ENCODE results near the gene LRRC74A. TPM values are rescaled to one million over a fixed set of nuclear protein-coding genes. Genes with fewer than 3 reads are reported as not detected.

Gene LRRC74A
- total RNA-seq (not detected), polyA plus RNA-seq (1 to 10 TPM in 1 of 2 donors, not detected in 1; 4.4 TPM)
- long read RNA-seq, donor 1, partial matches to known transcripts: 0 of 1 reads
- long read RNA-seq, donor 1, other reads (novel, unspliced or antisense): 1 of 1 reads
- long read RNA-seq, donor 2, partial matches to known transcripts: 0 of 4 reads
- long read RNA-seq, donor 2, other reads (novel, unspliced or antisense): 4 of 4 reads

DNA sequence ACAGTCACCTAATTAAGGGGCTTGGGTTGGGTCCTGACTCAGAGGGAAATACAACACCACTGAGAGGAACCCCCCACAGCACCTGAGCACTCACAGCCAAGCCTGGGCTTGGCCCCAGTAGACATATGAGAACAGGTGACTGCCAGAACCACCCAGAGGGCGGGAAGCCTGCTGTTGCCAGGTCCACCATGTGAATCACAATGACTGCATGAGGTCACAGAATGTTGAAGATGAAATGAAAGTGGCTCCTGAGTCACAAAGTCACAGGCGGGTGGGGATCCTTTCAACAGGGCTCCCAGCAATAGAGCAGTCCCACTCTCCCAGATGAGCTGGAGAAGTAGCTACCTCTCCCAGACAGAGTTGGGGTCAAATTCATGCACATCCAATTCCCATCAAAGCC lies at the start of gene LRRC74A:
Gene LRRC74A, plus strand, starts transcription at position 287 of the 400 bp plus-strand sequence. CDS start 290 bp downstream, outside the sequence.
- H3K4me1 ChIP-seq (ENCODE audit: control insufficient read depth in 1 of 2, insufficient read depth in 2 of 2, low read length in 2 of 2): no peaks in the 10 kb centered on the region
- no peak within 1 kb of the TSS for H3K4me3 ChIP-seq (ENCODE audit: low read length in 2 of 2)
- H3K36me3 ChIP-seq (ENCODE audit: control insufficient read depth in 1 of 2, insufficient read depth in 2 of 2, low read length in 1 of 2): no peaks in the 10 kb centered on the region
- intact Hi-C loops (cut with DNase I): no loop called here
- DNase-seq (no peak), ATAC-seq (ENCODE audit: low FRiP score) (no peak)
- no peaks in the 10 kb centered on the region for H3K27me3 ChIP-seq (ENCODE audit: control insufficient read depth in 1 of 2, insufficient read depth in 2 of 2, low read length in 1 of 2)
- no peaks in the 10 kb centered on the region for H3K9me3 ChIP-seq (ENCODE audit: control insufficient read depth, low read length)
- WGBS, 2 donors: 91 to 97% methylated on average over 2 of the region's 2 CpGs
- H3K27ac ChIP-seq (ENCODE audit: low read depth in 1 of 2, low read length in 2 of 2): no peak within 1 kb of the TSS

DNA sequence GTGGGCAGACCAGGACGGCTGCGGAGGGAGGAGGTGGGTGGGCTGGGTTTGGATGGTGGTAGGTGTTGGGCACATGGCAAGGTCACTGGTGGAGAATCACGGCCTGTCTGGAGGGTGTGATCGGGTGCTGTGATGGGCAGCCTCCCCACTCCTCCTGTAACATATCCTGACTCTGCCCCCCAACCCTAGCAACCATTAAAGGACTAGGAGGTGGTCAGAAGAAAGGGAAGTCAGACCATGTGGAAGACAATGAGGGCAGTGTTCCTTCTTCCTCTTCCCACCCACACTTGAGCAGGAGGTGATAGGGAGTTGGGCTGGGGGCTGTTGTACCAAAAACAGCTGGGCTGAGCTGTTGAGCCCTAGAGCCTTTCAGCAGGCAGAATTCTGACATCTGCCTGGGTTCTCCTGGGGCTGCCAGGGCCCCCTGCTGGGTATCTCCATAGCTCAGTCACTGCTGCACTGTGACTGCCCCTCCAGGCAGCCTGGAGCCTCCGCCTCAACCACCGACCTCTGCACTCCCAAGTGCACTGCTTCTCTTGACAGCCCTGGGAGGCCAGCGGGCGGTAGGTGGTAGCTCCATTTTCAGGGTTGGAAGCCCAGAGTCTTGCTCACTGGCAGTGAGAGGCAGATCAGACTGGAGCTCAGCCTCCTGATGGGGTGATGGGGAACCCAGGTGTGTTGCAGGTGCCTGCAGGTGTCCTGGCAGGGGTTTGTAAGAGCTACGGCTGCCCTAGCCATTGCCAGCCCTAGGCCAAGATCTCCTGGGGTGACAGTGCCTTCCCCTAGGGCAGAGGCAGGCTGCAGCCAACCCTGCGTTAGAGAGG lies 49.6 kb upstream of the LRRC74A start:
- no peaks in the 10 kb centered on the region for H3K36me3 ChIP-seq (ENCODE audit: control insufficient read depth in 1 of 2, insufficient read depth in 2 of 2, low read length in 1 of 2)
- ATAC-seq (ENCODE audit: low FRiP score) (no peak), DNase-seq (peak in 1 of 2 donors; percentile 71)
- H3K4me1 ChIP-seq (ENCODE audit: control insufficient read depth in 1 of 2, insufficient read depth in 2 of 2, low read length in 2 of 2): no peaks in the 10 kb centered on the region
- H3K27ac ChIP-seq (ENCODE audit: low read depth in 1 of 2, low read length in 2 of 2): no peak overlapping the region
- no peak overlapping the region for H3K4me3 ChIP-seq (ENCODE audit: low read length in 2 of 2)
- intact Hi-C loops (cut with DNase I): no loop called here
- H3K9me3 ChIP-seq (ENCODE audit: control insufficient read depth, low read length): no peaks in the 10 kb centered on the region
- no peaks in the 10 kb centered on the region for H3K27me3 ChIP-seq (ENCODE audit: control insufficient read depth in 1 of 2, insufficient read depth in 2 of 2, low read length in 1 of 2)
- WGBS, 2 donors: 88 to 95% methylated on average over 10 of the region's 10 CpGs

DNA sequence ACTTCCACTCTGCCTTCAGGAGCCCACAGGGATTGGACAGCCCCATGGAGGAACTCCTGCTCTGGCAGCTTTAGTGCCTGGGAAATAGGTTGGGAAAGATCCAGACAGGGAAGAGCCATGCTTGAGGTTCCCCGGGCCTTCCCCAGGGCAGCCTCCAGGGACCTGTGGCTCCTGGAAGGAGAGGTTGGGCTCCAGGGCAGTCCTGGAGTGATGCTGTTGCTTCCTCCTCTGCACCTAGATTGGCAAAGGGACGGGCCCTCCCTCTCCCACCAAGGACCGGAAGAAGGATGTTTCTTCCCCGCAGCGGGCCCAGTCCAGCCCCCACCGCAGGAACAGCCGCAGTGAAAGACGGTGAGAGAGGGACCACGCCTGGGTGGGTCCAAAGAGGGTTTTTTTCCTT lies 48.5 kb upstream of the LRRC74A start:
- Histone ChIP-seq H3K27ac (ENCODE audit: low read depth in 1 of 2, low read length in 2 of 2) (no peak overlapping the region), H3K4me3 (ENCODE audit: low read length in 2 of 2) (no peak overlapping the region), H3K9me3 (ENCODE audit: control insufficient read depth, low read length) (no peaks in the 10 kb centered on the region), H3K4me1 (ENCODE audit: control insufficient read depth in 1 of 2, insufficient read depth in 2 of 2, low read length in 2 of 2) (no peaks in the 10 kb centered on the region), H3K36me3 (ENCODE audit: control insufficient read depth in 1 of 2, insufficient read depth in 2 of 2, low read length in 1 of 2) (no peaks in the 10 kb centered on the region), H3K27me3 (ENCODE audit: control insufficient read depth in 1 of 2, insufficient read depth in 2 of 2, low read length in 1 of 2) (no peaks in the 10 kb centered on the region)
- ATAC-seq (ENCODE audit: low FRiP score) (no peak), DNase-seq (peak in 1 of 2 donors; percentile 68)
- WGBS, 2 donors: 85 to 86% methylated on average over 9 of the region's 9 CpGs
- intact Hi-C loops (cut with DNase I): no loop called here

DNA sequence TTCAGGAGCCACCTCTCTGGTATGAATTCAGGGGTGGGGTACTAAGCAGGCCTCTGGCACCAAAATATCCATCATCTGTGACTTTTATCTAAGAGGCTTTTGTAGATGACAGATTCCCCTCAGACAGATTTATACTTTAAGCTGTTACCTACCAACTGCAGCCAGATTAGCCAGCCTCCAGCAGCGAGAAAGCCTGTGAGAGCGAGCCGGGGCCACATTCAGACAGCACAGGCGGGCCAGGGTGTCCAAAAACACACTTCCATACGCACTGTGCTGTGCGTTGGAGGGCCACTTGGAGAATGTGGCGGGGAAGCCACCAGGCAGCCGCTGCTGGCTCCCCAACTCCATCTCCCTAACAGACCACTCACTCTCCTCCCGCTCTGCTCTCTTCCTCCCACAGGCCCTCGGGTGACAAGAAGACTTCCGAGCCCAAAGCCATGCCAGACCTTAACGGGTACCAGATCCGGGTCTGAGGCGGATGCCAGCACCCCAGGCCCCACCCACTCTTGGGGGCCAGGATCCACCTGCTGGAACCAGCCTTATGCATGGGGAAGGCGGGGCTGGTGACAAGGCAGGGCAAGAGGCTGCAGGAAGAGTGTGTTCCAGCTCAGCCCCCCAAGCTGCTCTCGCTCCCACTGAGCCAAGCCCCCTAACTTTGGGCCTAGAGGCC lies 47.5 kb upstream of the LRRC74A start:
- Histone ChIP-seq H3K27ac (ENCODE audit: low read depth in 1 of 2, low read length in 2 of 2) (no peak overlapping the region), H3K4me3 (ENCODE audit: low read length in 2 of 2) (no peak overlapping the region), H3K27me3 (ENCODE audit: control insufficient read depth in 1 of 2, insufficient read depth in 2 of 2, low read length in 1 of 2) (no peaks in the 10 kb centered on the region), H3K36me3 (ENCODE audit: control insufficient read depth in 1 of 2, insufficient read depth in 2 of 2, low read length in 1 of 2) (no peaks in the 10 kb centered on the region), H3K9me3 (ENCODE audit: control insufficient read depth, low read length) (no peaks in the 10 kb centered on the region), H3K4me1 (ENCODE audit: control insufficient read depth in 1 of 2, insufficient read depth in 2 of 2, low read length in 2 of 2) (no peaks in the 10 kb centered on the region)
- intact Hi-C loops (cut with DNase I): no loop called here
- no peak for ATAC-seq (ENCODE audit: low FRiP score)
- 82% methylated on average over 15 to 16 of the region's 16 CpGs for WGBS, 2 donors
- peak in 1 of 2 donors; percentile 54 for DNase-seq

DNA sequence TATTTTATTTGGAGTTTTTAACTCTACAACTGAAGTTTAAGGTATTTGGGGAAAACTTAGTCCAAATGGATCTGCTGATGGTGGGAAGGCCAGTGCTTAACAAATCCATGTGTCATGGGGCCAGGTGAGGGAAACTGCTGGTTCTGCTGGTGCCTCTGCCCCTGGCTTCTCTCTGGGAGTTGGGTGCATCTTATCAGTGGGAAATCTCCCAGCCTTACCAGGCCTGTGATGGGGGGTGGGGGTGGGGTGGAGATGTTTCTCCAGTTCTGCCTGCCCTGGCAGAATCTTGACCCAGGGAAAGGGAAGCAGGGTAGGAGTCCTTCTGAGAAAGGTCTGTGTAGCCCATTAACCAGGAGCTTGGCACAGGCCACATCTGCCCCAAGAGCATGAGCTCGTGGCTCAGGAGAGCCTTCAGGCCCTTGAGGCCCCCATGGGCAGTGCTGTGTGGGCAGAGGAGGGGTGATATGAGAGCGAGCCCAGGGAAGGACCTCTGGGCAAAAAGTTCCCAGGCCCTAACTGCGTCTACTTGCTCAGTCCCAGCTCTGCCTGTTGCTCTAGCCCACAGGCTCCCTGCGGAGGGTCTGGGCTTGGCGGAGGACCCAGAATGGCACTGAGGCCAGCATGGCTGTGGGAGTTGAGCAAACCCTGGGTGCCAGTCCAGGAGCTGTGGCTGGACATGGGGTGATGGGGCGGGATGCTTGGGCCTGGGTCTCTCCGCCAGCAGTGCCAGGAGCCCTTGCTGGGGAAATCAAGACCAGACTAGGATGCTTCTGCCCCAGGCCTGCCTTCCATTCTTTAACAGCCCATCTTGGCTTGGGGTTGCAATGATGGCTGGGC lies 46.8 kb upstream of the LRRC74A start:
- DNase-seq (peak in 1 of 2 donors; percentile 55), ATAC-seq (ENCODE audit: low FRiP score) (no peak)
- intact Hi-C loops (cut with DNase I): no loop called here
- Histone ChIP-seq H3K9me3 (ENCODE audit: control insufficient read depth, low read length) (no peaks in the 10 kb centered on the region), H3K27me3 (ENCODE audit: control insufficient read depth in 1 of 2, insufficient read depth in 2 of 2, low read length in 1 of 2) (no peaks in the 10 kb centered on the region), H3K4me3 (ENCODE audit: low read length in 2 of 2) (no peak overlapping the region), H3K36me3 (ENCODE audit: control insufficient read depth in 1 of 2, insufficient read depth in 2 of 2, low read length in 1 of 2) (no peaks in the 10 kb centered on the region), H3K4me1 (ENCODE audit: control insufficient read depth in 1 of 2, insufficient read depth in 2 of 2, low read length in 2 of 2) (no peaks in the 10 kb centered on the region), H3K27ac (ENCODE audit: low read depth in 1 of 2, low read length in 2 of 2) (no peak overlapping the region)
- 89% methylated on average over 7 of the region's 7 CpGs for WGBS, 2 donors

DNA sequence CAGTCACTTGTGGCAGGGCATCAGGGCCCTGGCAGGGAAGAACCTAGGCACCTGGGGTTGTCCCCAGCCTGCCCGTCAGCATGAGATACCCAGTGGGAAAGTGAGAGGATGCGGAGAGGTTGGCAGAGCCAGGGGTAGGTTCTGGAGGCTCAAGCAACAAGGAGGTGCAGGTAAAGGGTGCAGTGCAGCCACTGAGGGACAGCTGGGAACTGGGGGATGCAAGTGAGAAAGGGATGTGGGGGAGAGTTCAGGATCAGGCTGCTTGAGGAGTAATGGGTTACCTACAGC lies 46.2 kb upstream of the LRRC74A start:
- no peaks in the 10 kb centered on the region for H3K27me3 ChIP-seq (ENCODE audit: control insufficient read depth in 1 of 2, insufficient read depth in 2 of 2, low read length in 1 of 2)
- intact Hi-C loops (cut with DNase I): no loop called here
- no peak overlapping the region for H3K27ac ChIP-seq (ENCODE audit: low read depth in 1 of 2, low read length in 2 of 2)
- WGBS, 2 donors: 87 to 96% methylated on average over 2 of the region's 2 CpGs
- no peaks in the 10 kb centered on the region for H3K36me3 ChIP-seq (ENCODE audit: control insufficient read depth in 1 of 2, insufficient read depth in 2 of 2, low read length in 1 of 2)
- H3K4me3 ChIP-seq (ENCODE audit: low read length in 2 of 2): no peak overlapping the region
- H3K9me3 ChIP-seq (ENCODE audit: control insufficient read depth, low read length): no peaks in the 10 kb centered on the region
- ATAC-seq (ENCODE audit: low FRiP score): no peak
- DNase-seq: peak in 1 of 2 donors; percentile 34
- H3K4me1 ChIP-seq (ENCODE audit: control insufficient read depth in 1 of 2, insufficient read depth in 2 of 2, low read length in 2 of 2): no peaks in the 10 kb centered on the region

DNA sequence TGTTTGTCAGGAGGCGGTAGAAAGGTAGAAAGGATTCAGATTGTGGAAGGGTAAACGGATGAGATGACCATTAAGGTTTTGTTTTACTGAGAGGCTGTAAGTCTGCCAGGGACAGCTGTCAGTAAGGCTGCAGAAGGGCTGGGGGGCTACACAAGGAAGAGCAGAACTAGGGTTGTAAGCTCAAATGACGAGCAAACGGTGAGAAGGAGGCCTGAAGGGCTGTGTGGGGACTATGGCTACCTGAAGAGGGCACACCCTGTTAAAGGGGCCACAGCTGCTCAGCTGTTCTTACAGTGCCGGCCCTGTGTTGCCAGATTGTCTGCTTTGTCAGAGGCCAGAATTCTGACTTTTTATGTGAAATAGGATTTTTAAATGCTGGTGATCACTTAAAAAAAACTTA lies 45.8 kb upstream of the LRRC74A start:
- Histone ChIP-seq H3K9me3 (ENCODE audit: control insufficient read depth, low read length) (no peaks in the 10 kb centered on the region), H3K4me3 (ENCODE audit: low read length in 2 of 2) (no peak overlapping the region), H3K36me3 (ENCODE audit: control insufficient read depth in 1 of 2, insufficient read depth in 2 of 2, low read length in 1 of 2) (no peaks in the 10 kb centered on the region), H3K27me3 (ENCODE audit: control insufficient read depth in 1 of 2, insufficient read depth in 2 of 2, low read length in 1 of 2) (no peaks in the 10 kb centered on the region), H3K27ac (ENCODE audit: low read depth in 1 of 2, low read length in 2 of 2) (no peak overlapping the region), H3K4me1 (ENCODE audit: control insufficient read depth in 1 of 2, insufficient read depth in 2 of 2, low read length in 2 of 2) (no peaks in the 10 kb centered on the region)
- no peak for DNase-seq
- WGBS, 2 donors: 61% methylated on average over 5 of the region's 5 CpGs
- no peak for ATAC-seq (ENCODE audit: low FRiP score)
- intact Hi-C loops (cut with DNase I): no loop called here

DNA sequence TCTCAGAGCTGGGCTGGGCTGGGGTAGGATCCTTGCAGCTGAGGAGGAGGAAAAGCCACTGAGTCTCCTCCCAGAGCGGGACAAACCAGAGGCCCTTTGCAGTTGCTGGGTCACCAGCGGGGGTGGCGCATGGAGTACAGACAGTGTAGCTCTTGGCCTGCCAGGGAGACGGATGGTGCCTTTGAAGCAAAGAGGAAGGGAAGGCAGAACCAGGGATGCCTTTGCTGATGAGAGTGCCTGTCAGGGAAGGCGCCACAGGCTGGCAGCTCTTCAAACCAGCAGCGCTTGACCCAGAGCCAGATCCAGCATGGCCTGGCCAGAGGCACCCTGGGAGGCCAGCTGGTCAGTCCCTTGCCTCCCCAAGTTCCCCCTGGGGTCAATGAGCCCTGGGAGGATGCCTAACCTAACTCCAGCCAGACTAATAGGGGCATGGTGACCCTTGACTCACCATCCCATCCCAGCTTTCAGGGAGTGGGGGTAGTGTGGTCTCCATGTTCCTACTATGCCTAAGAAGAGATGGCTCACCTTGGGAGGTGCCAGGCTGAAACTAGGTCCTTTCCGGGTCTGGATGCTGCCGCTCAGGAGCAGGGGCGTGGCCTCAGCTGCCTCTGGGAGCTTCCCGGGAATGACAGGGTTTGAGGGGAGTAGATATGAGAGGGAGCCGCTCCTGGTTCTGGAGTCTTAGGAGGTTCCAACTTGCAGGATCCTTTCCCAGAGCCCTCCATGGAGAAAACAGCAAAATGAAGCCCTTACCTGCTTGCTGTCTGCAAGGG lies 45.1 kb upstream of the LRRC74A start:
- H3K4me3 ChIP-seq (ENCODE audit: low read length in 2 of 2): no peak overlapping the region
- peak overlapping the region in 1 of 2 donors; percentile 16 for H3K27ac ChIP-seq (ENCODE audit: low read depth in 1 of 2, low read length in 2 of 2)
- ATAC-seq (ENCODE audit: low FRiP score): no peak
- H3K9me3 ChIP-seq (ENCODE audit: control insufficient read depth, low read length): no peaks in the 10 kb centered on the region
- H3K4me1 ChIP-seq (ENCODE audit: control insufficient read depth in 1 of 2, insufficient read depth in 2 of 2, low read length in 2 of 2): peaks cover 0 to 3% of the 10 kb centered on the region in 2 donors
- no peaks in the 10 kb centered on the region for H3K27me3 ChIP-seq (ENCODE audit: control insufficient read depth in 1 of 2, insufficient read depth in 2 of 2, low read length in 1 of 2)
- no peaks in the 10 kb centered on the region for H3K36me3 ChIP-seq (ENCODE audit: control insufficient read depth in 1 of 2, insufficient read depth in 2 of 2, low read length in 1 of 2)
- DNase-seq: peak; percentile 41 to 53
- intact Hi-C loops (cut with DNase I): no loop called here
- 65 to 70% methylated on average over 11 of the region's 11 CpGs for WGBS, 2 donors
